ENCODE data around the gene SIDT2. TPM values are rescaled to one million over a fixed set of nuclear protein-coding genes. Genes with fewer than 3 reads are reported as not detected.

The SIDT2 gene
- total and polyA plus RNA-seq, 2 donors (not counting 3 experiments of a cell fraction or from before 2014, with no cell fraction given): 28.7 to 34.5 TPM

DNA sequence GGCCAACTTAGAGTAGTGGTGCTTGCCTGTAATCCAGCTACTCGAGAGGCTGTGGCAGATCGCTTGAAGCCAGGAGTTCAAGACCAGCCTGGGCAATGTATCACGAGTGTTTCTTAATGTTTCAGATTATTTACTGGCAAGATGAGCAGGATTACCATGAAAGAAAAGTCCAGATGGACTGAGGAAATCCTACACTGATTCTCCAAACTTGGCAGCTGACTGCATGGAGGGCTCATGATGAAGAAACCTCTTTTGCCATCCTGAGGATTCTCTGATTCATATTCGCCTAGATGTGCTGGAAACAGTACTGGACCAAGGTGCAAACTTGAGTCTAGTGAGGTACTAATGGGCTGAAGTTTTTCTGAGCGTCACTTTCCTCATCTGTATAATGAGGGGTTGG is 2.8 kb upstream of the SIDT2 start:
- Histone ChIP-seq H4K20me1 (replicated peaks; ENCODE audit: control insufficient read depth, extremely low read depth, insufficient read depth, low read length) (no peaks in the 10 kb centered on the region), H2AFZ (ENCODE audit: low read depth, low read length) (no peak overlapping the region), H3K79me2 (ENCODE audit: control insufficient read depth, insufficient read depth, low read length) (no peaks in the 10 kb centered on the region), H3K27ac (ENCODE audit: insufficient read depth, low read depth, low read length) (no peak overlapping the region), H3K27me3 (ENCODE audit: control insufficient read depth in 2 of 2, insufficient read depth in 2 of 2, low read length in 2 of 2) (no peaks in the 10 kb centered on the region), H3K9me3 (replicated peaks; ENCODE audit: control insufficient read depth, insufficient read depth, low read length) (no peaks in the 10 kb centered on the region), H3K36me3 (ENCODE audit: control insufficient read depth in 2 of 2, extremely low read depth in 1 of 2, insufficient read depth in 2 of 2, low read length in 2 of 2) (peaks cover 2 to 4% of the 10 kb centered on the region in 2 experiments), H3K4me2 (ENCODE audit: insufficient read depth, low read length) (no peak overlapping the region), H3K9me1 (replicated peaks; ENCODE audit: control insufficient read depth, extremely low read depth, insufficient read depth, low read length) (no peaks in the 10 kb centered on the region), H3K4me1 (ENCODE audit: control insufficient read depth, extremely low read depth, insufficient read depth, low read length) (peaks cover 32% of the 10 kb centered on the region), H3K4me3 (replicated peaks in 1 of 3; ENCODE audit: insufficient read depth in 1 of 3, low read depth in 1 of 3, low read length in 3 of 3) (no peak overlapping the region), H3K9ac (replicated peaks; ENCODE audit: extremely low read depth, insufficient read depth, low read length) (no peak overlapping the region)
- intact Hi-C loops (cut with micrococcal nuclease): loop anchor here (5.0 kb wide), 1 partner anchor 142 kb away; the partner anchor contains the start of gene BACE1
- dilution Hi-C loops (cut with MboI; ENCODE audit: extremely low pct_ligation_motif_present, low sequenced_read_pairs): no loop called here
- TF ChIP-seq JUN (IDR thresholded peaks at IDR 0.05; ENCODE audit: borderline replicate concordance, insufficient read depth, insufficient read length, low read depth): no peak
- TF ChIP-seq, protein P1, sequence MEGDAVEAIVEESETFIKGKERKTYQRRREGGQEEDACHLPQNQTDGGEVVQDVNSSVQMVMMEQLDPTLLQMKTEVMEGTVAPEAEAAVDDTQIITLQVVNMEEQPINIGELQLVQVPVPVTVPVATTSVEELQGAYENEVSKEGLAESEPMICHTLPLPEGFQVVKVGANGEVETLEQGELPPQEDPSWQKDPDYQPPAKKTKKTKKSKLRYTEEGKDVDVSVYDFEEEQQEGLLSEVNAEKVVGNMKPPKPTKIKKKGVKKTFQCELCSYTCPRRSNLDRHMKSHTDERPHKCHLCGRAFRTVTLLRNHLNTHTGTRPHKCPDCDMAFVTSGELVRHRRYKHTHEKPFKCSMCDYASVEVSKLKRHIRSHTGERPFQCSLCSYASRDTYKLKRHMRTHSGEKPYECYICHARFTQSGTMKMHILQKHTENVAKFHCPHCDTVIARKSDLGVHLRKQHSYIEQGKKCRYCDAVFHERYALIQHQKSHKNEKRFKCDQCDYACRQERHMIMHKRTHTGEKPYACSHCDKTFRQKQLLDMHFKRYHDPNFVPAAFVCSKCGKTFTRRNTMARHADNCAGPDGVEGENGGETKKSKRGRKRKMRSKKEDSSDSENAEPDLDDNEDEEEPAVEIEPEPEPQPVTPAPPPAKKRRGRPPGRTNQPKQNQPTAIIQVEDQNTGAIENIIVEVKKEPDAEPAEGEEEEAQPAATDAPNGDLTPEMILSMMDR (IDR thresholded peaks at IDR 0.05; ENCODE audit: extremely low read depth in 1 of 2, insufficient read depth in 1 of 2, low read depth in 1 of 2, low read length in 2 of 2): no peak
- no peak for TF ChIP-seq GATA2 (IDR thresholded peaks at IDR 0.05; ENCODE audit: insufficient read depth, insufficient read length, low read depth, low read length)
- no peak for TF ChIP-seq POLR2A (IDR thresholded peaks at IDR 0.05; ENCODE audit: low read depth, low read length)
- TF ChIP-seq MYC (IDR thresholded peaks at IDR 0.05; ENCODE audit: low read depth, low read length): no peak
- TF ChIP-seq POLR2AphosphoS5 (IDR thresholded peaks at IDR 0.05; ENCODE audit: insufficient read depth, low read depth, low read length): no peak
- no peak for TF ChIP-seq FOS (IDR thresholded peaks at IDR 0.05; ENCODE audit: borderline replicate concordance, insufficient read depth, low read length)
- TF ChIP-seq, protein P2, sequence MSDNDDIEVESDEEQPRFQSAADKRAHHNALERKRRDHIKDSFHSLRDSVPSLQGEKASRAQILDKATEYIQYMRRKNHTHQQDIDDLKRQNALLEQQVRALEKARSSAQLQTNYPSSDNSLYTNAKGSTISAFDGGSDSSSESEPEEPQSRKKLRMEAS (IDR thresholded peaks at IDR 0.05; ENCODE audit: insufficient read depth, insufficient read length): no peak
- TF ChIP-seq EZH2 (IDR thresholded peaks at IDR 0.05; ENCODE audit: borderline replicate concordance, low read depth, low read length, severe bottlenecking): no peak
- no peak for DNase-seq (ENCODE audit: low read depth, low spot score)
- POLR2A ChIA-PET: no interaction called here
- BruUV-seq (replicated peaks): no TSS peak
- CTCF ChIA-PET: interaction anchor here (0.9 kb wide), 1 partner anchor 31 kb away, joined by 3 read pairs; the partner anchor contains the start of gene PAFAH1B2
- no peak for FAIRE-seq

All from endothelial cell of umbilical vein (primary cell).